ENCODE results near the gene RICTOR.
A peak's percentile ranks its signal among the peaks of the same experiment; 100 is the strongest.

Gene RICTOR

DNA sequence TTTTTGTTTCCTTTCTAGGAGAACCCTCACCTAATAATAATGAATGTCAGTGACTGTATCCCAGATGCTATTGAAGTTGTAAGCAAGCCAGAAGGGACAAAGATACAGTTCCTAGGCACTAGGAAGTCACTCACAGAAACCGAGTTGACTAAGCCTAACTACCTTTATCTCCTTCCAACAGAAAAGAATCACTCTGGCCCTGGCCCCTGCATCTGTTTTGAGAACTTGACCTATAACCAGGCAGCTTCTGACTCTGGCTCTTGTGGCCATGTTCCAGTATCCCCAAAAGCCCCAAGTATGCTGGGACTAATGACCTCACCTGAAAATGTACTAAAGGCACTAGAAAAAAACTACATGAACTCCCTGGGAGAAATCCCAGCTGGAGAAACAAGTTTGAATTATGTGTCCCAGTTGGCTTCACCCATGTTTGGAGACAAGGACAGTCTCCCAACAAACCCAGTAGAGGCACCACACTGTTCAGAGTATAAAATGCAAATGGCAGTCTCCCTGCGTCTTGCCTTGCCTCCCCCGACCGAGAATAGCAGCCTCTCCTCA lies 141.3 kb downstream of the RICTOR start:
- no peak for DNase-seq

DNA sequence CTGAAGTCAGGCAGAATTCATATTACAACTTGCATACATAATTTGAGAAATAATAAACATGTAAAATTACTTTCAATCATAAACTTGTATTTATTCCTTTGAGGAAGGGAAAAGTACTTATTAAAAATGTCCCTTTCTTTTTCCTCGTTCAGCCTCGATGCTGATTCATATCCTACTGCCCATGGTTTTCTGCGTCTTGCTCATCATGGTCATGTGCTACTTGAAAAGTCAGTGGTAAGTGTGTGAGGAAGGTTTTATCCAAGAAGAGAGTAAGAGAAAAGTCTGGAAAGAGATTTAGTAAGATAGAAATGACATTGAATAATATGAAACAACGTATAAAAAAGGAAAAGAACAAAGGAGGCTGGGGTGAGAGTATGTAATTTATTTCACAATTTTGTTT lies 142.5 kb downstream of the RICTOR start:
- DNase-seq = no peak

DNA sequence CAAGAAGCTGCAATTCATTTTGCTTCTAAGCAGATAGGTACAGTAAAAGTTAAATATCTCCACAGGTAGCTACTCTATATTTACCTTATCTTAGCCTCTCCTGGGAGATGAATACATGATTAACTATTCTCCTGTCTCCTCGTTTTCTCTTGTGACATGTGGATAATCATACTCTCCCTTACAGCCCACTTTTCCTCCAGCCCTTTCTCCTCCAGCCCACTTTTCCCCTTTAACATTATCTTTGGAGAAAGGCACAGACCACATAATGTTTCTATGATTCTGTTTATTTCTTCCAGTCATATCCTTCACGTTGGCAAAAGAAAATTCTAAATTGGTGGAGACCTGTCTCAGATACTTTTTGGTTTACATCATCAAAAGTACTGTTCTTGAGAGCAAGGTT lies 144.4 kb downstream of the RICTOR start:
- no peak for DNase-seq

DNA sequence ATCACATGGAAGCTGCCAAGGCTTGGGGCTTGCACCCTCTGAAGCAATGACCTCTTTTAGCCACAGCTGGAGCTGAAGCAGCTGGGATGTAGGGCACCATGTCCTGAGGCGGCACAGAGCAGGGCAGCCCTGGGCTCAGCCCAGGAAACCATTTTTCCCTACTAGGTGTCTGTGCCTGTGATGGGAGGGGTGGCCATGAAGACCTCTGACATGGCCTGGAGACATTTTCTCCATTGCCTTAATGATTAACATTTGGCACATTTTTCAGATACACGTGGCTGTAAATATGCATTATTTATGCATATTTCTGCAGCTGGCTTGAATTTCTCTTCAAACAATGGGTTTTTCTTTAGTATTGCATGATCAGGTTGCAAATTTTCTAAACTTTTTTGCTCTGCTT lies 146.7 kb downstream of the RICTOR start:
- DNase-seq = no peak

DNA sequence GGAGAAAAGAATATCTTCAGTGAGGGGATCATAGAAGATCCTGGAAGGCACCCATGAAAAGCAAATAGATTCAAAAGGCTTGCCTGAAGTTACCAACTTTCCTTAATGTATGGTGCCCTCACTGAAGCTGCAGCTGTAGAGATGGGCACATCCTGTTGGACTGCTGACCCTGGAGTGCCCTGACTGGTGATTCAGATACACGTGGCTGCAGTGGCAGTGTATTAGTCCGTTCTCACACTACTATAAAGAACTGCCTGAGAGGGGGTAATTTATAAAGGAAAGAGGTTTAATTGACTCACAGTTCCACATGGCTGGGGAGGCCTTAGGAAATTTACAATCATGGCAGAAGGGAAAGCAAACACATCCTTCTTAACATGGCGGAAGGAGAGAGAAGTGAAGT lies 148.1 kb downstream of the RICTOR start:
- DNase-seq = peak; percentile 10

DNA sequence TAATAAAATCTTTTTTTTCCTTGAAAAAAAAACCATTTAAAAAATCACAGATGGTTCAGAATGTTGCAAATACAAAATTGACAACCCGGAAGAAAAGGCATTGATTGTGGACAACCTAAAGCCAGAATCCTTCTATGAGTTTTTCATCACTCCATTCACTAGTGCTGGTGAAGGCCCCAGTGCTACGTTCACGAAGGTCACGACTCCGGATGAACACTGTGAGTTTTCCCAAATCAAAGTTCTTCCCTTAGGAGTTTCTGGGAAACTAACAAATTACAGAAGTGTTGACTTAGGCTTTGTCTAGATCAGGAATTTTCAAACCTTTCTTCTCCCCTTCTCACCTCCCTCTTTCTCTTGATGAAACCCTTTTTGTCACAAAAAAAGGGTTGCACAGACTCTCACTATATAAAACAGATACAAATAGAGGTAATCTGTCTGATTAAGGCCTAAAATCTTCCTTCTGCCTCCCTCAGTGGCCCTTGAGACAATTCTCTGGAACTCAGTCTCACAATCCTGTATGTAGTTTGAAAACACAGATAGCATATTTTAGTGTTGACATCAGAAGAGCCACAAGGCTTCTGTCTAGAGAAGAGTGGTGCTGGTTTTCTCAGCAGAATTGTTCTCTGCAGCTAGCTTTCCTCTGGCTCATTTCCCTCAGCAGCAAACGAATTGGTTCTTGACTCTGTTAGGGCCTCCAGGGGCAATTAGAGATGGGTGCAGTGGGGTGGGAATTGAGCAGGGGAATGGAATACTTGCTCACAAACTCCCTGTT lies 148.9 kb downstream of the RICTOR start:
- peak; percentile 71 for DNase-seq

DNA sequence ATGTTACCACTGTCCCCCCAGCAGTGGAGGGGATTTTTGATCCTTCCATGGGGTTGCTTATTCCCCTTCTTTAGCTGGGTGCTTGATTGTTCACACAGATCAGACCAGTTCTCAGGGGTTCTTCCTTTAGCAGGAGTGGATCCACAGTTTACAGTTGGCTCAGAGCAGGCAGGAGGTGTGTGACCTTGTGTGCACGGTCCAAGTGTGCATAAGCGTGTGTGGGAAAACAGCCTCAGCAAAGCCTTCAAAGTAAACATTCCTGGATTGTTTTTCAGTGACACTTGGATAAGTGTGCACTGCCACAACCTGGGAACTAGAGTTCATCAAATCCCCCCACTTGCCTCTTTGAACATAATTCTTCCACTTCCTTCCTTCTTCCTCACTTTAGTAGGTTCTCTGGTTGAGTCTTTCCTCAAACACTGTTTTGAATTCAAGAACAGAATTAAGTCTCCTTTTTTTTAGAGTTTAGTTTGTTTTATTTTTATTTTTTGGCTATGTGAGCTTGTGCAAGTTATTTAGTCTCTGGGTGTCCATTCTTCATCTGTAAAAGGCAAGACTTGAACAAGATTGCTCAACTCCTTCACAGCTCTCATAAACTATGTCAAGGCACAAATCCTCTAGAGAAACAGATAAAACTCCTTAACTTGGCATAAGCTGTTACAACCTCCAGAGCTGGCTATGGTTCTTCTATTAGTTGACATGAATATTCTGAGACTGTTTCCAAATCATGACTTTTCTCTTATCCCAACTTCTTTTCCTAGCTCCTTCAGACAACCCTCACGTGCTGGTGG lies 150.3 kb downstream of the RICTOR start:
- peak; percentile 37 for DNase-seq

DNA sequence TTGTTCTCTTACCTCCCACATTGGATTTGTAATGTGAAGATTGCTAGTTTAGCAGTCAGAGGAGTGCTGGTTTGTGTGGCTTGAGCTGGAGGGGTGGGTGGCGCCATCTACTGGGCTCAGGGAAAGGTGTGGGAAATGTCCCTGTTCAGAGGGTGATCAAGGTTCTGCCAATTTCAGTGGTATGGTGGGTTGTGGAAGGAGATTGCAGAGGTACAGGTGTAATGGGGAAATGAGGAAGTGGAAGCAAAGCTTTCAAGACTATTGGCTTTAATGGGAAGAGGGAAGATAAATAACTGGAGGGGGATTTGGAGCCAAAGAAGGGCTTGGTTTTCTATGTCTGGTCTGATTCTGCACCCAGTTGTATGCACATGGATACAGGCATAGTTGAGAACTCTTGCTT lies 152.0 kb downstream of the RICTOR start:
- DNase-seq = peak; percentile 30

DNA sequence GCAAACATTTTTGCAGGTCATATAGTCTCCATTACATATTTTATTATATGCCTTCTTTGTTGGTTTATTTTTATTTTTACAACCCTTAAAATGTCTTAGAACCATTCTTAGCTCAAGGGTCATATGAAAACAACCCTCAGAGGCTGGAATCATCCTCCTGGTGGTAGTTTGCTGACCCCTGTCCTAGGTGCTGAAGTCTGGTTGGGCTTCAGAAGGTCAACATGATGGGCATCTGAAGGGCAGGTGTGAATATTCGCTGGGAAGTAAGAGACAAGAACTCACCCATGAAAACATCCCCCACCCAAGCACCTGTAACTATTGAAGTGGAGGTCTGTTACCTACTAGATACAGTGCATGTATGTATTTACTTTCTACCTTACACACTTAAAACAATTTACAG lies 153.0 kb downstream of the RICTOR start:
- DNase-seq = no peak

DNA sequence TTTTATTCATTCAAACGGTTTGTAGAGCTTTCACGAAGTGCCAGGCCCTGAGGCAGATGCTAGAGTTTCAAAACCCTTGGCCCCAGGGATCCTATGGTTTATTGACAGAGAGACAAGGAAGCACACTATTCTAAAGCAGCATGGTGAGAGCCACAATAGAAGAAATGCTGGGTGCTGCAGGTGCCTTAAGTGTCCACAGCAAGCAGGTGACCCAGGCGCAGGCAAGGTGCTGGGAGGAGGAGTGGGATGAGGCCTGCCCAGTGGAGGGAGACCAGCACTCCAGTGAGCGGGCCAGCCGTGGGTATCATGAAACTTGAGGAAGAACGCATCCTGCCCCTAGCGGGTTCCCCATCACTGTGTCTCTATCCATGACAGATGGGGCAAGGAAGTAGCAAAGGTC lies 157.4 kb downstream of the RICTOR start:
- DNase-seq = no peak

DNA sequence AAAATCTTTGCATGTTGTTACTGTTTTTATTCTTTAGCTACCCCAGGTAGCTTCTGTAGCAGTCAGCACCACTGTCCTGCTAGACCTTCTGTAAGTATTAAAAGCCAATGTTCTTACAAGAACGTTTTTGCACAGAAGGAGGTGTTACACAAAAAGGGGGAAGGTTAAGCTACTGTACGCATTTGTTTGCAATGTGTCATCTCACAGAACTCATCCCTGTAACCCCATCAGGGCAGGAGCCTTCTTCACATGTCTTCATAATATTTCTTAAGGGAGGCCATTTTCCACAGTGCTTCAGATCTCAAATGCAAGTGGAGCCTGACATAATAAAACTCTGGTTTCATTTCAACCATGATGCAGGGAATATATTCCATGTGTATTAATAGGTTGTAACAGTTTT lies 160.5 kb downstream of the RICTOR start:
- DNase-seq = no peak

DNA sequence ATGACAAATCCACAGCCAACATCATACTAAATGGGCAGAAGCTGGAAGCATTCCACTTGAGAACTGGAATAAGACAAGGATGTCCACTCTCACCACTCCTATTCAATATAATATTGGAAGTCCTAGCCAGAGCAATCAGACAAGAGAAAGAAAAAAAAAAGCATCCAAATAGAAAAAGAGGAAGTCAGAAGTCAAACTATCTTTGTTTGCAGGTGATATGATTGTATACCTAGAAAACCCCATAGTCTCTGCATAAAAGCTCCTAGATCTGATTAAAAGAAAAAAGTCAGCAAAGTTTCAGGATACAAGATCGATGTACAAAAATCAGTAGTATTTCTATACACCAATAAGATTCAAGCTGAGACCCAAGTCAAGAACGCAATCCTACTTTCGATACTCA lies 162.3 kb downstream of the RICTOR start:
- DNase-seq = no peak

DNA sequence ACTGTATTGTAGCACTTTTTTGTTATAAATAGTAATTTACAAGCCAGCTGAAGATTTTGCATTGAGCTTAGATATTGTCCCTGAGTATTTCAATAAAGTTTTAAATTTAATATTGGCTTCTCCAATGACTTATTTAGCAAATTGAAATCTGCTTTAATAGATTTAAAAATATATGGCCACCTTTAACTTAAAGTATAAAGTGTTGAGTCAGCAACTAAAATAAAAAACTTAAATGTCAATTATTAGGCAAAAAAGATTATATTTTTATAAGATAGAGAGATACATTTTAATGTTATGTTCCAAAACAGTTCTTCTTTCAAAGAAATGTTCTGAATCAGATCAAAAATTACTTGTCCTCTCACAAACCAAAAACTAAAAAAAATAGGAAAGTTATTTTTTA lies 167.7 kb downstream of the RICTOR start:
- DNase-seq = no peak

DNA sequence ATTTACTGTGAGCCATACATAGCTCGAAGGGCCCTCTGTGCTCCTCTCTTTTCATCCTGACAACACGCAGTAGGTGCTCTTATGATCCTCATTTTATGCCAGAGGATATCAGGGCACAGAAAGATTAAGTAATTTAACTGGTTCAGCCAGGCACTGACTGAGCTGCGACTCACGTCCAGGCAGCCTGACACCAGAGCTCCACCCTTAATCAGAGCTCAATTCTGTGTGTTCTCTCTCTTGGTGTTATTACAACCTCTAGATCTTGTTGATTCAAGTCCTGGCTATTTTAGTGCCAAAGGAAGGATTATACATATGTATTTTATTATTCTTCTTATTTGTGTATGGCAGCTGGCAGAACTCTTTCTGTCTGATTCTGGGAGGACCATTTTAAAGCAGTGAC lies 168.7 kb downstream of the RICTOR start:
- DNase-seq = no peak

DNA sequence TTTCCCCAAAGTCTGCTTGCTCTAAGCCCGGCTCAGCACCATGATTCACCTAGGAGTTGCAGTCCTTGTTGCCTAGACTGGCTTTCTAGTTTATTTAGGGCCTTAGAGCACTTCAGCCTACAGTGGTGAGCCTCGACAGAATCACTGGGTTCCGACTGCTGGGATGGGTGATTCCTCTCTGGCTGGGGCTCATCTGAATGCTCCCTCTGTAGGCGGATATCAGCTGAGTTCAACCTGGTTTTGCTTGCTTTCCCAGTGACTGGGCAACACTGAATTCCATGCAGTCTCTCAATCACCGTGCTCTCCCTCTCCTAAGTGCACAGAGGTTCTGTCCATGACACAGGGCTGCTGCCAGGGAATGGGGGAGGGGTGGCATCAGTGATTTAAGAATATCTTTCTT lies 174.3 kb downstream of the RICTOR start:
- DNase-seq = no peak

DNA sequence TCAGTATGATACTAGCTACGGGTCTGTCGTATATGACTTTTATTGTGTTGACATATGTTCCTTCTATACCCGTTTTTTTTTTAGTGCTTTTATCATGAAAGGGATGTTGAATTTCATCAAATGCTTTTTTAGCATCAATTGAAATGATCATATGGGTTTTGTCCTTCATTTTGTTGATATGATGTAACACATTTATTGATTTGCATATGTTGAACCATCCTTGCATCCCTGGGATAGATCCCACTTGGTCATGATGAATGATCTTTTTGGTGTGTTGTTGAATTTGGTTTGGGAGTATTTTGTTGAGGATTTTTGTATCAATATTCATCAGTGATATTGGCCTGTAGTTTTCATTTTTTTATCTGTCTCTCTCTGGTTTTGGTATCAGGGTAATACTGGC lies 177.4 kb downstream of the RICTOR start:
- no peak for DNase-seq

DNA sequence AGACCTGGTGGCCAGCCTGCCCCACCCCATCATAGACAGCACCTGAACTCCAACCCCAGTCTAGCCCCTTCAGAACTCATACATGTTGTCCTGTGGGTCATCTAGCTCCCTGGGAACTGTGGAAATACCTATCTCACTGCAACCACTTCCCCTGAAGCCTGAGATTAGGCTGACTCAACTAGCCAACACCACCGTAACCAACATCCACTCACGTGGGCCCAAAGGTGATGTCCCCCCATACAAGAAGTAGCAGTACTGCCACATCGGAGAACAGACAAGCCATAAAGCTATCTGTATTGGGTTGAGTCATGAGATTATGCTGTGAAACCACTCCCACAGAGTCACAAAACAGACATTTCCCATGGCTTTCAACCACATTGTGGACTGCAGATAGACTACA lies 181.8 kb downstream of the RICTOR start:
- no peak for DNase-seq

DNA sequence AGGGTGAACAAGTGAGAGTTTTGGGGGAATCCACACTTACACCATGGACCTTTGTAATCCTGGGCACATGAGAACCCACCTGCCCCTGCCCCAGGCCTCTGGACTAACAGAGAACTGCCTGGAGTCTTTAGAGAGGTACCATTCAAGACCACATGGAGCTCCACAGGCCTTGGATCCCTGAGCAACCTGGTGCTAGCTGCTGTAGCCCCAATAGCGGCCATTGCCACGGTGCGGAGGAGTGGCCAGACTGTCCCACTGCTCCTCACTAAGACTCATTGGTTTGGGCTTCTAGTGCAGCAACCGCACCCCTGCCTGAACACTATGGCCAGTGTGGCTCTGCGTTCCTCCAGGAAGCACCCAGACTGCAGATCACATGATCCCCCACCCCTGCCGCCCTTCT lies 182.6 kb downstream of the RICTOR start:
- DNase-seq = no peak

DNA sequence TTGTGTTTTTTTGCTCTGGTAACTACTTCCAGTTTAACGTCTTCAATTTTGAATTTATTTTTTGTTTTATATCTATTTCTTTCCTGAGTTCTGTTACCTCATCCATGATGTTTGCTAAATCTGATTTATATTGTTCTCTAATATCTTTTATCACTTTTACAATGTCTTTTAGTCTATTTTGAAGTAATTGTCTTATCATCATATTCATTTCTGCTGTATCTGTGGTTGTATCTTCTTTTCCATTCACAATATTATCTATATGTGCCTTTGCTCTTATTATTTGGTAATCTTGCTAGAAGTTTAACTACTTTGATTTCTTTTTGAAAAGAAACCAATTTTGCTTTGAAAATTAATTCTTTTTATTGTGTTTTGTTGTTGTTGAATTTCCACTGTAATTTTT lies 184.8 kb downstream of the RICTOR start:
- no peak for DNase-seq

DNA sequence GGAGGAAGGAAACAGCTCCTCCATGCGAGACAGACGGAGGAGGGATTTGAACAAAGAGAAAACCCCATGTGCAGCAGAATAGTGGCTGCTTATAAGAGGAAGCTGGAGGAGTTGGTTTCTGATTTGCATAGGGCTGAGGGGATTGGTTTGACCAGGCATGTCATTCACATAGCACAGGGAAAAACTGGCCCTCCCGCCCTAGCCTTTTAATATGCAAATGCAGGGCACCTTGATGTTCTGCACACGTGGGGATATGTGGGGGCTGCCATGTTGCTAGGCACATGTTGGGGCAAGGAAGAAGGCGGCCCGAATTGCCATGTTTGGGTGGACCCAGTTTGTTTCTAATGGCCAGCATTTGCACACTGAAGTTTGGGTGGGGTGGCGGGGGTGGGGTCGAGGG lies 186.2 kb downstream of the RICTOR start:
- no peak for DNase-seq
